Loucy (cell line): ENCODE results near the gene NIPAL3.

Experiments used
- H2AFZ ChIP-seq: fragments of 200-600 bp; sonication (generic); 2 replicates; pipeline ENCODE4 v1.6.0; 2016; ENCODE audit warnings: antibody characterized with exemption, mild to moderate bottlenecking, low read length, moderate library complexity
- H3F3A ChIP-seq: fragments of 200-600 bp; 2 replicates; pipeline ENCODE4 v1.6.0; 2016; ENCODE audit warnings: antibody characterized with exemption, low read depth, mild to moderate bottlenecking
- H3K27me3 ChIP-seq: fragments of 200-600 bp; sonication (generic); 2 replicates; pipeline ENCODE4 v1.6.1; 2014; ENCODE audit warnings: low read length, mild to moderate bottlenecking; ENCODE audit not compliant: insufficient read depth, poor library complexity, severe bottlenecking
- H3K36me3 ChIP-seq: fragments of 200-600 bp; sonication (generic); 2 replicates; pipeline ENCODE4 v1.6.1; 2016; ENCODE audit warnings: low read length; ENCODE audit not compliant: insufficient read depth
- H3K4me1 ChIP-seq: fragments of 200-600 bp; sonication (generic); 2 replicates; pipeline ENCODE4 v1.5.1; 2014; ENCODE audit warnings: low read length, mild to moderate bottlenecking; ENCODE audit not compliant: insufficient read depth, poor library complexity, severe bottlenecking
- H3K4me2 ChIP-seq: fragments of 200-600 bp; sonication (generic); 2 replicates; pipeline ENCODE4 v1.6.0; 2014; ENCODE audit warnings: antibody characterized with exemption, low read length, low read depth, mild to moderate bottlenecking; ENCODE audit not compliant: poor library complexity, severe bottlenecking
- H3K4me3 ChIP-seq: fragments of 200-600 bp; sonication (generic); 2 replicates; pipeline ENCODE4 v1.5.1; 2014; ENCODE audit warnings: low read length, mild to moderate bottlenecking, mixed read lengths; ENCODE audit not compliant: poor library complexity, severe bottlenecking
- H3K79me2 ChIP-seq: fragments of 200-600 bp; sonication (generic); 2 replicates; pipeline ENCODE4 v1.6.1; 2014; ENCODE audit warnings: low read length; ENCODE audit not compliant: insufficient read depth
- H3K9ac ChIP-seq: fragments of 200-600 bp; sonication (generic); 2 replicates; pipeline ENCODE4 v1.6.0; 2014; ENCODE audit warnings: mild to moderate bottlenecking, low read depth, low read length, moderate library complexity; ENCODE audit not compliant: poor library complexity, severe bottlenecking
- H3K9me2 ChIP-seq: fragments of 200-600 bp; sonication (generic); replicated peaks from 2 replicates; pipeline ENCODE4 v1.6.1; 2016; ENCODE audit warnings: low read depth, low read length, mixed read lengths
- H3K9me3 ChIP-seq: fragments of 200-600 bp; sonication (generic); 2 replicates; pipeline ENCODE4 v1.6.1; 2014; ENCODE audit warnings: mild to moderate bottlenecking, antibody characterized with exemption, low read length, low read depth; ENCODE audit not compliant: insufficient read depth
- H4K20me1 ChIP-seq: fragments of 200-600 bp; sonication (generic); 2 replicates; pipeline ENCODE4 v1.6.0; 2014; ENCODE audit warnings: antibody characterized with exemption, low read length, mild to moderate bottlenecking; ENCODE audit not compliant: insufficient read depth, poor library complexity, severe bottlenecking
- CTCF ChIP-seq: fragments of 200-600 bp; sonication (generic); conservative IDR thresholded peaks from 2 replicates; pipeline ENCODE4 v1.5.1; 2014; ENCODE audit warnings: mild to moderate bottlenecking, antibody characterized with exemption, low read length
- EZH2phosphoT487 ChIP-seq: fragments of 200-600 bp; IDR thresholded peaks from 2 replicates; pipeline ENCODE4 v1.6.1; 2018; ENCODE audit warnings: antibody characterized with exemption, mild to moderate bottlenecking, moderate library complexity, borderline replicate concordance

NIPAL3 gene

GRCh38 chr1:24420547-24420946, 4.9 kb downstream of the NIPAL3 start:
- no peak overlapping the region for H3K9ac ChIP-seq
- no peaks in the 10 kb centered on the region for H3K27me3 ChIP-seq
- H3K4me3 ChIP-seq, result no peak overlapping the region
- H4K20me1 ChIP-seq, result peaks cover 4% of the 10 kb centered on the region
- H3K9me2 ChIP-seq, result no peaks in the 10 kb centered on the region
- H3F3A ChIP-seq, result no peaks in the 10 kb centered on the region
- H3K79me2 ChIP-seq, result peaks cover 28% of the 10 kb centered on the region
- H3K4me2 ChIP-seq, result no peak overlapping the region
- H3K4me1 ChIP-seq, result peaks cover 34% of the 10 kb centered on the region
- H3K36me3 ChIP-seq, result no peaks in the 10 kb centered on the region; the same call in 1 of the 2 replicates
- no peaks in the 10 kb centered on the region for H3K9me3 ChIP-seq
- no peak overlapping the region for H2AFZ ChIP-seq
- TF ChIP-seq EZH2phosphoT487 (no peak), CTCF (no peak)

GRCh38 chr1:24421502-24421901, 5.9 kb downstream of the NIPAL3 start:
- no peak overlapping the region for H3K4me2 ChIP-seq
- H3K9me3 ChIP-seq, result no peaks in the 10 kb centered on the region
- H3F3A ChIP-seq, result no peaks in the 10 kb centered on the region
- no peak overlapping the region for H3K4me3 ChIP-seq
- TF ChIP-seq EZH2phosphoT487, result no peak
- peak; percentile 31; the same call in 1 of the 2 replicates for TF ChIP-seq CTCF
- H3K27me3 ChIP-seq, result no peaks in the 10 kb centered on the region
- H3K79me2 ChIP-seq, result peaks cover 23% of the 10 kb centered on the region
- H2AFZ ChIP-seq, result no peak overlapping the region
- H4K20me1 ChIP-seq, result peaks cover 4% of the 10 kb centered on the region
- H3K9ac ChIP-seq, result no peak overlapping the region
- H3K4me1 ChIP-seq, result peaks cover 29% of the 10 kb centered on the region
- H3K9me2 ChIP-seq, result no peaks in the 10 kb centered on the region
- H3K36me3 ChIP-seq, result no peaks in the 10 kb centered on the region; the same call in 1 of the 2 replicates

- peaks cover 4% of the 10 kb centered on the region for H3K4me1 ChIP-seq
- no peaks in the 10 kb centered on the region for H3K79me2 ChIP-seq
- no peaks in the 10 kb centered on the region for H3K9me3 ChIP-seq
- H2AFZ ChIP-seq, result no peak overlapping the region
- H3F3A ChIP-seq, result no peaks in the 10 kb centered on the region
- no peak overlapping the region for H3K4me3 ChIP-seq
- H3K27me3 ChIP-seq, result no peaks in the 10 kb centered on the region
- H3K36me3 ChIP-seq, result no peaks in the 10 kb centered on the region; the same call in 1 of the 2 replicates
- no peaks in the 10 kb centered on the region for H3K9me2 ChIP-seq
- TF ChIP-seq CTCF (no peak), EZH2phosphoT487 (no peak)
- no peaks in the 10 kb centered on the region for H4K20me1 ChIP-seq
- no peak overlapping the region for H3K9ac ChIP-seq
- H3K4me2 ChIP-seq, result no peak overlapping the region
Observed at GRCh38 chr1:24424207-24424606, 8.6 kb downstream of the NIPAL3 start.
